Activated naive CD4-positive, alpha-beta T cell treated with anti-CD3 and anti-CD28 coated beads, Interleukin-2, amount 10 ng/mL, durations not matched to agents 7 days and 5 days (primary cell): Measurements from ENCODE around the gene NSMCE1.
"Not testable (repeated sequence)": the region's sequence is repeated elsewhere in the genome, so short reads cannot be mapped to it uniquely, and the experiment has no call there.

Experiments used
- CTCF ChIA-PET: fragments of 350-600 bp; sonication (Branson Sonifier 250); formaldehyde crosslinking; loops from one replicate; lab custom pipeline; 2021; ENCODE audit warnings: antibody characterized with exemption; lab: Charles Lee
- DNase-seq: peaks from one replicate; pipeline ENCODE4 v3.0.0-alpha.2; 2020
- H3K27ac Mint-ChIP-seq: one replicate; pipeline ENCODE4 v1.8.0; 2021; ENCODE audit warnings: mild to moderate bottlenecking, moderate library complexity, mixed read lengths
- H3K27me3 Mint-ChIP-seq: one replicate; pipeline ENCODE4 v1.8.0; 2021; ENCODE audit warnings: mild to moderate bottlenecking, mixed read lengths
- H3K36me3 Mint-ChIP-seq: one replicate; pipeline ENCODE4 v1.8.0; 2021; ENCODE audit warnings: mixed read lengths
- H3K4me1 Mint-ChIP-seq: one replicate; pipeline ENCODE4 v1.8.0; 2021; ENCODE audit warnings: mixed read lengths
- H3K4me3 Mint-ChIP-seq: one replicate; pipeline ENCODE4 v1.8.0; 2021; ENCODE audit warnings: mild to moderate bottlenecking, moderate library complexity, mixed read lengths
- H3K9me3 Mint-ChIP-seq: one replicate; pipeline ENCODE4 v1.8.0; 2021; ENCODE audit warnings: mixed read lengths

The NSMCE1 gene

DNA sequence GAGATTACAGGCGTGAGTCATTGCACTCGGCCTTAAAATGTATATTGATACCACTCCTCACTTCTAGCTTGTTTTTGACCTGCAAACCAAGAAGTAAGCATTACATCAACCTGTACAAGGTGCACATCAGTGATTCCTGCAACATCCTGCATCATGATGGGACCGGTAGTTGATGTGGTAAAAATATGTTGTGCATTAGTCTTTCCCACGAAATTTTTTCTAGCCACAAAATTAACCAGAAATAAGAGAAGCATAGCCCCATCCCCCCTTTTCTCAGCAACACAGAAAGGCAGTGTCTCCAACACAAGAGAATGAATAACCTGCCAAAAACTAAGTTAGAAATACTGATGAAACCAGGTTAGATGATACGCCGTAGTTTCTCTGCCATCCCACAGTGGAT lies 21.1 kb upstream of the NSMCE1 start:
- peaks cover 4% of the 10 kb centered on the region for H3K9me3 Mint-ChIP-seq
- peaks cover 16% of the 10 kb centered on the region for H3K36me3 Mint-ChIP-seq
- peaks cover 49% of the 10 kb centered on the region for H3K4me1 Mint-ChIP-seq
- peak overlapping the region; percentile 22 for H3K27ac Mint-ChIP-seq
- H3K4me3 Mint-ChIP-seq = no peak overlapping the region
- H3K27me3 Mint-ChIP-seq = peaks cover 19% of the 10 kb centered on the region
- DNase-seq = no peak
- CTCF ChIA-PET = no interaction called here

DNA sequence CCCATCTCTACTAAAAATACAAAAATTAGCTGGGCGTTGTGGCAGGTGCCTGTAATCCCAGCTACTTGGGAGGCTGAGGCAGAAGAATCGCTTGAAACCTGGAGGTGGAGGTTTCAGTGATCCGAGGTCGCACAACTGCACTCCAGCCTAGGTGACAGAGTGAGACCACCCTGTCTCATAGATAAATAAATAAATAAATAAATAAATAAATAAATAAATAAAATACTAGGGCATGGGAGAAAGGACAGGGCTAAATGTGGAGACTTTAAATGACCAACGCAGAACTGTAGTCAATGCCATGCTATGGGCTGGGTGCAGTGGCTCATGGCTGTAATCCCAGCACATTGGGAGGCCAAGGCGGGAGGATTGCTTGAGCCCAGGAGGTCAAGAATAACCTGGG lies 19.7 kb upstream of the NSMCE1 start:
- CTCF ChIA-PET = interaction anchor here (1.2 kb wide), 1 partner anchor 8 kb away, joined by 3 read pairs; no protein-coding TSS in a partner anchor
- peaks cover 18% of the 10 kb centered on the region for H3K36me3 Mint-ChIP-seq
- not testable (repeated sequence) for H3K4me3 Mint-ChIP-seq, H3K27ac Mint-ChIP-seq, H3K9me3 Mint-ChIP-seq, DNase-seq
- H3K27me3 Mint-ChIP-seq = peaks cover 26% of the 10 kb centered on the region
- H3K4me1 Mint-ChIP-seq = peaks cover 61% of the 10 kb centered on the region

DNA sequence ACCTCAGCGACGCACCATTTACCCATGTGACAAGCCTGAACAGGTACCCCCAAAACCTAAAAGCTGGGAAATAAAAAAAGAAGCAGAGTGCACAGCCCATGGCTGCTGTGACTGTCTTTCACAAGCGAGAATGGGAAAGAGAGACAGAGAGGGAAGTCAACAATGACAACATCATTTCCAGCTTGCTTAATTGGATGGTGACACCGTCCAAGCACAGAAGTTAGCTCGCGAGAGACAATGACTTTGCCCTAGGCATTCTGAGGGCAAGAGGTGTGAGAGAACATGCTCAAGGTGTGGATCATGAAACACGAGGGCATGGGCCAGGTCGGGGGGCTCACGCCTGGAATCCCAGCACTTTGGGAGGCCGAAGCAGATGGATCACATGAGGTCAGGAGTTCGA lies 19.3 kb upstream of the NSMCE1 start:
- DNase-seq = no peak
- Mint-ChIP-seq H3K27ac (no peak overlapping the region), H3K4me1 (peaks cover 65% of the 10 kb centered on the region), H3K4me3 (no peak overlapping the region), H3K36me3 (peaks cover 18% of the 10 kb centered on the region), H3K9me3 (peaks cover 4% of the 10 kb centered on the region), H3K27me3 (peaks cover 30% of the 10 kb centered on the region)
- CTCF ChIA-PET = interaction anchor here (1.2 kb wide), 1 partner anchor 9 kb away, joined by 3 read pairs; no protein-coding TSS in a partner anchor

DNA sequence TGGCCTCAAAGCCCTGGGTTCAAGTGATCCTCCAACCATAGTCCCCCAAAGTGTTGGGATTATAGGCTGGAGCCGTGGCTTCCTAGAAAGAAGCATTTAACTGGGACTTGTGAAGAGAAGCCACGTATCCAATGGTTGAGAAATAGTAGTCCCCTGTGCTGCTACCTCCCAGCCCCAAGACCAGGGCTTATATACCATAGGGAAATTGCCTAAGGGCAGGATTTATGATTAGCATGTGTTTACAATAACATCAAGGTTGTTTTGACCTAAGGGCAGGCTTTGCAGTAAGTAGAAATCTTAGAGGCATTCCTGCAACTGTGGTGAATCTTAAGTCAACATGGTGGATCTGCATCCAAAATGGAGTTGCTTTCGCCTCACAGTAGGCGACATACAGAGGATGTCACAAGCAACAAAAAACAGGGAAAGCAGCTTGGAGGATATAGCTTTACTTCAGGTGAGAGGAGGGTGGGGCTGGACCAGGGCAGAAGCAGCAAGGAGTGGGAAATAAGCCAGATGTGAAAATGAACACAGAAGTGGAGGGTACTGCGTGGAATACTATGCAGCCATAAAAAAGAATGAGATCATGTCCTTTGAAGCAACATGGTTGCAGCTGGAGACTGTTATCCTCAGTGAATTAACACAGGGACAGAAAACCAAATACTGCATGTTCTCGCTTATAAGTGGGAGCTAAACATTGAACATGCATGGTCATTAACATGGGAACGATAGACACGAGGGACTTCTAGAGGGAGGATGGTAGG lies 18.7 kb upstream of the NSMCE1 start:
- Mint-ChIP-seq H3K9me3 (peaks cover 4% of the 10 kb centered on the region), H3K4me3 (no peak overlapping the region), H3K27ac (no peak overlapping the region), H3K36me3 (peaks cover 21% of the 10 kb centered on the region), H3K27me3 (peaks cover 28% of the 10 kb centered on the region), H3K4me1 (peaks cover 71% of the 10 kb centered on the region)
- CTCF ChIA-PET = interaction anchor here (2.6 kb wide), 1 partner anchor 52 kb away, joined by 8 read pairs; no protein-coding TSS in a partner anchor
- DNase-seq = no peak

DNA sequence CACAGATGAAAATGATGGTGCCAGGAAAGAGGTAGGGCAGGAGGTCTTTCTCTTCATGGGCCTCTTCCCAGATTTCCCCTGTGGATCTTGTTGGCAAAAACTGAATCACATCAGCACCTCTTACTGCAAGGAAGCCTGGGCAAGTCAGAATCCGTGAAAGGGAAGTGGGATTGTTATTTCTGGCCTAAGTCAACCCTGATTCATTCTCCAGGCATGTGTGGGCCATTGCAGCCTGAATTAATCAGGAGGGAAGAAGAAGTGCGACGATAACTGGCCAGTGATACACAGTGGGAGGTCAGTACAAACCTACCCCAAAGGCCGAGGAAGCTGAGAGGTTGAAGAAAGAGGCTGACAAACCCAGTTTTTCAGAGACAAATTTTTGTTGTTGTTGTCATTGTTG lies 17.9 kb upstream of the NSMCE1 start:
- no peak for DNase-seq
- CTCF ChIA-PET = interaction anchor here (2.6 kb wide), 1 partner anchor 52 kb away, joined by 8 read pairs; no protein-coding TSS in a partner anchor
- Mint-ChIP-seq H3K4me3 (no peak overlapping the region), H3K4me1 (peaks cover 74% of the 10 kb centered on the region), H3K27me3 (peaks cover 23% of the 10 kb centered on the region), H3K27ac (no peak overlapping the region), H3K9me3 (peaks cover 4% of the 10 kb centered on the region), H3K36me3 (peaks cover 21% of the 10 kb centered on the region)

DNA sequence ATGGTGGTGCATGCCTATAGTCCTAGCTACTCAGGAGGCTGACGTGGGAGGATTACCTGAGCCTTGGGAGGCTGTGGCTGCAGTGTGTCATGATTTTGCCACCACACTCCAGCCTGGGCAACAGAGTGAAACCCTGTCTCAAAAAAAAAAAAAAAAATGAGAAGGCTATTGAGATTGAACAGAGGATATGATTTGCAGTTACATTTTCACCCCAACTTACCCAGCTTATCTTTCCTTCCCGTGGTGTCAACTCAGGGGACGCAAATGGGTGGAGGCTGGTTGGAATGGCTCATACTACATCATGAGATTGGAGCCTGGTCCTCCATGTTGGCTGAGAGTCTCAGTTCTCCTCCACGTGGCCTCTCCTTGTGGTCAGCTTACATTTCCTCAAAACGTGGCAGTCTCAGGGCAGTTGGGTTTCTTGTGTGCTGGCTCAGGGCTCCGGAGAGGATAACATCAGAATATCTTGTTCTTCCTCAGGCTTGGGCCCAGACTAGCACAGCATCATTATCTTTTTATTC lies 17.2 kb upstream of the NSMCE1 start:
- H3K27ac Mint-ChIP-seq = no peak overlapping the region
- H3K9me3 Mint-ChIP-seq = peaks cover 4% of the 10 kb centered on the region

DNA sequence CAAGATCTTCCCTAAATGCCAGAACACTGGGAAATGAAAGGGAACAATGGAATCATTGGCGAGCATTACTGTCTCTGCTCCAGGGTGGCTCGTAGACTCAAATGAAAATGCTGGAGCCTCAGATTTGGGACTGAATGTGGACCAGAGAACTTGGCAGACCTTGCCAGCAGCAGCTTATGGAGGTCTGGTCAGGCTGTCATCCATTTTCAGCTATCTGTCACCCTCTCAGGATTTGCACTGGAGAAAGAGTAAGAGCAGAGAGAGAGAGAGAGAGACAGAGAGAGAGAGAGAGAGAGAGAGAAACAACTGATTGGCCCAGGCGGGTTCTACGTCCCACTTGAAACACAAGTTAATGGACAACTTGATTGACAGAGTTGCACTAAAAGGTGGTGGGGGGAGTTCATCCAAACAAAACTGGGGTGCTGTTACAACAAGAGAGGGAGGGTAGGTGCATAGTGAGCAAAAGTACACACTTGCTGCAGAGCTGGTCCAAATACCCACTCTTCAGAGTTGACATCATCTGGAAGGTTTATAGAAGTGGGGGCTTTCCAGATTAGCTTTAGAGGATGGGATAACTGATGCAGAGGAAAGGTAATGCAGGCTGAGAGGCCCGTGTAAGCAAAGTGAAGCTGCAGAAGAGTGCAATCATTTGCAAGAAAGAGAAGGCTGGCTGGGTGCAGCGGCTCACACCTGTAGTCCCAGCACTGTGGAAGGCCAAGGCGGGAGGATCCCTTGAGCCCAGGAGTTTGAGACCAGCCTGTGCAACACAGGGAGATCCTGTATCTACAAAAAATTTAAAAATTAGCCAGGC lies 16.5 kb upstream of the NSMCE1 start:
- DNase-seq = no peak
- Mint-ChIP-seq H3K9me3 (peaks cover 4% of the 10 kb centered on the region), H3K27me3 (peaks cover 18% of the 10 kb centered on the region), H3K4me3 (no peak overlapping the region), H3K27ac (no peak overlapping the region), H3K4me1 (peaks cover 74% of the 10 kb centered on the region), H3K36me3 (peaks cover 22% of the 10 kb centered on the region)
- CTCF ChIA-PET = interaction anchor here (1.2 to 2.6 kb wide), 3 partner anchors 11 to 52 kb away, joined by 3 to 8 read pairs (median 3); no protein-coding TSS in a partner anchor

More for the DNA sequence above, 17.2 kb upstream of the NSMCE1 start:
- no peak overlapping the region for H3K4me3 Mint-ChIP-seq
- DNase-seq = no peak
- CTCF ChIA-PET = interaction anchor here (1.2 to 2.6 kb wide), 2 partner anchors 51 to 52 kb away, joined by 3 to 8 read pairs; no protein-coding TSS in a partner anchor
- H3K4me1 Mint-ChIP-seq = peaks cover 78% of the 10 kb centered on the region
- H3K36me3 Mint-ChIP-seq = peaks cover 22% of the 10 kb centered on the region
- H3K27me3 Mint-ChIP-seq = peaks cover 18% of the 10 kb centered on the region

DNA sequence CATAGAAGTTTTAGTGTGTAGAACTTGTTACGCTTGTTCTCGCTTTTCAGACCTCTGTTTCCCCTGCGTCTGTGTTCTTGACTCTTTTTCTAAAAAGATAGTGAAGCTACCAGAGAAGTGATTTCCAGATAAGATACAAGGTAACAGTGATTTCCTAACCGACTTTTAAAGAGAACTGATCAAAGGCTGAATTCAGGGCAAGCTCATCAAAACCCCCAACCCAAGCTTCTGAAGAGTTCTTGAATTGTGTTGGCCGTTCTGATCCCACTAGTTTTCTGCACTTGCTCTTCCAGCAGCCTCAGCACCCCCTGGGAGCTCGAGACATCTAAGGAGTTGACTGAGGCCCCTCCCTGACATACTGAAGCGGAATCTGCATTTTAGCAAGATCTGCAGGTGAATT lies 12.7 kb upstream of the NSMCE1 start:
- Mint-ChIP-seq H3K27ac (peak overlapping the region; percentile 86), H3K4me1 (peaks cover 55% of the 10 kb centered on the region)

DNA sequence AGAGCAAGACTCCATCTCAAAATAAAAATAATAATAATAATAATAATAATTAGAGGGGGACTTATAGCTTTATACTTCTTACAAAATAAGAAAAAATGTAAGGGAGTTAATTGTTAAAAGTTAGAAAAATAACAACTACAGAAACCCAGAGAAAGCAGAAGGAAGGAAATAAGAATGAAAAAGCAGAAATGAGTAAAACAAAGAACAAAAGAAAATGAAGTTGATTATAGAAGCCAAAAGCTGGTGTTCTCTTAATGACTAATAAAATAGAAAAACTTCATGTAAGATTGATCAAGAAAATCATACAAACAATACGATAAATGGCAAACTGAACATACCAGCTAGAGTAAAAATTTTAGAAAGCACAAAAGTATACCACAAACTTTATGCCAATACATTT lies 6.8 kb upstream of the NSMCE1 start:
- Mint-ChIP-seq H3K36me3 (peaks cover 21% of the 10 kb centered on the region), H3K9me3 (no peaks in the 10 kb centered on the region), H3K4me1 (peaks cover 55% of the 10 kb centered on the region), H3K27ac (peak overlapping the region; percentile 58), H3K4me3 (no peak overlapping the region), H3K27me3 (peaks cover 5% of the 10 kb centered on the region)
- no peak for DNase-seq
- CTCF ChIA-PET = interaction anchor here (4.4 kb wide), 1 partner anchor 41 kb away, joined by 26 read pairs; no protein-coding TSS in a partner anchor

More for the DNA sequence above, 12.7 kb upstream of the NSMCE1 start:
- peaks cover 23% of the 10 kb centered on the region for H3K27me3 Mint-ChIP-seq
- DNase-seq = no peak
- peak overlapping the region; percentile 68 for H3K4me3 Mint-ChIP-seq
- CTCF ChIA-PET = interaction anchor here (0.6 to 0.9 kb wide), 2 partner anchors 46 to 87 kb away, joined by 3 to 4 read pairs; no protein-coding TSS in a partner anchor
- H3K9me3 Mint-ChIP-seq = no peaks in the 10 kb centered on the region
- peaks cover 18% of the 10 kb centered on the region for H3K36me3 Mint-ChIP-seq

DNA sequence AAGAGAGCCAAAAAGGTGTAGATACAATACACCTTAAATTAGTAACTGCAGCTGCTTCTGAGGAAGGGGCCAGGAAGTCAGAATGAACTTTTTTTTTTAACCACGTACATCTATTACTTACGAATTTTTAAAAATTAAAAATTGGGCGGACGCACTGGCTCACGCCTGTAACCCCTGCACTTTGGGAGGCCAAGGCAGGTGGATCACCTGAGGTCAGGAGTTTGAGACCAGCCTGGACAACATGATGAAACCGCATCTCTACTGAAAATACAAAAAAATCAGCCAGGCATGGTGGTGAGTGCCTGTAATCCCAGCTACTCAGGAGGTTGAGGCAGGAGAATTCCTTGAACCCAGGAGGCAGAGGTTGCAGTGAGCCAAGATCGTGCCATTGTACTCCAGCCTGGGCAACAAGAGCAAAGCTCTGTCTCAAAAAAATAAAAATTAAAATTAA lies 5.9 kb upstream of the NSMCE1 start:
- Mint-ChIP-seq H3K4me3 (peak overlapping the region; percentile 41), H3K4me1 (peaks cover 64% of the 10 kb centered on the region)
- not testable (repeated sequence) for H3K27me3 Mint-ChIP-seq

DNA sequence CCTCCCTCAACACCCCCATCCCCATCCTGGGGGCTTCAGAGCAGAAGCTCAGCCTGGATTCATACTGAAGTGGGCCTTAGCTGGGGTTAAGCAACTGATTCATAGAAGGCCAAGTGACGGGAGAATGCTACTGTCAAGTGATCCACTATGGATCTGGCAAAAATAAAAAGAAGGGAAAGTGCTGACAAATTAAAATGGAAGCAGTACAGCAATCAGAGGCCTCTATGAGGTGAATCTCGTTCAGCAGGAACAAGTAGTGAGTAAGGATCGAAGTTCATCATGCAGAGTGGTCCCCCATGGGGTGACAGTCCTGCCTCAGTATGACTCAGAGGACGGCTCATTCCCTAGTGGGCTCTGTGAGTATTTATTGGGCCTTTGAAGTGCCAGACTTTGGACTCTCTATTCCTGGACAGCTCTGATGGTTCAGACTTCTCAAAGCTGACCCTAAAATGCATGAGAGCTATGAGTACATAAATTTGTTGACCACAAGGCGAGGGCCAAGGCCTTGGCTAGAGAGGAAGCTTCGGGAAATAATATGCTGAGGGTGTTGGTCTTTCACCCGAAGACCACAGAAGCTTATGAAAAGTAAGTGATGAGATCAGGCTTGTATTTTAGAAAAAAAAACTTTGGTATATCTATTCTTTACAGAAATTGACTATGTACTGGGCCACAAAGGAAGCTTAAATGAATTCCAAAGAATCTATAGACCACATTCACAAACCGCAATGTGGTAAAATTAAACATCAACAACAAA lies 5.3 kb upstream of the NSMCE1 start:
- H3K27ac Mint-ChIP-seq = peak overlapping the region; percentile 94
- peaks cover 70% of the 10 kb centered on the region for H3K4me1 Mint-ChIP-seq

More for the DNA sequence above, 5.9 kb upstream of the NSMCE1 start:
- peak overlapping the region; percentile 94 for H3K27ac Mint-ChIP-seq
- DNase-seq, H3K9me3 Mint-ChIP-seq: not testable (repeated sequence)
- H3K36me3 Mint-ChIP-seq = peaks cover 27% of the 10 kb centered on the region
- CTCF ChIA-PET = interaction anchor here (0.7 to 4.4 kb wide), 7 partner anchors 10 to 95 kb away, joined by 3 to 26 read pairs (median 3); no protein-coding TSS in a partner anchor

DNA sequence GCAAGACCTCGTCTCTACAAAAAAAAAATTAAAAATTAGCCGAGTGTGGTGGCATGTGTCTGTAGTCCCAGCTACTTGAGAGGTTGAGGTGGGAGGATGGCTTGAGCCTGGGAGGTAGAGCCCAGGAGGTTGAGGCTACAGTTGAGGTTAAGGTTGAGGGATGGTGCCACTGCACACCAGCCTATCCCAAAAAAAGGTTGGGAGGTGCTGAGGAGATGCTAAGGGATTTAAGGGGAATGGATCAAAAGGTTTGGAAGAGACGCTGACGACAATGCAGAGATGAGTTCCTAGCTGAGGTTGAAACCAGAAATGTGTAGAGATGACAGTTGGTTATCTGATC lies 4.7 kb upstream of the NSMCE1 start:
- Mint-ChIP-seq H3K27me3 (peaks cover 4% of the 10 kb centered on the region), H3K9me3 (no peaks in the 10 kb centered on the region), H3K4me3 (peak overlapping the region; percentile 50), H3K27ac (peak overlapping the region; percentile 94), H3K36me3 (peaks cover 28% of the 10 kb centered on the region), H3K4me1 (peaks cover 74% of the 10 kb centered on the region)
- CTCF ChIA-PET = interaction anchor here (0.7 to 4.4 kb wide), 6 partner anchors 19 to 134 kb away, joined by 3 to 26 read pairs (median 4); no protein-coding TSS in a partner anchor
- DNase-seq = no peak

More for the DNA sequence above, 5.3 kb upstream of the NSMCE1 start:
- Mint-ChIP-seq H3K4me3 (peak overlapping the region; percentile 50), H3K9me3 (no peaks in the 10 kb centered on the region), H3K27me3 (peaks cover 5% of the 10 kb centered on the region), H3K36me3 (peaks cover 27% of the 10 kb centered on the region)
- CTCF ChIA-PET = interaction anchor here (0.7 to 4.4 kb wide), 9 partner anchors 11 to 133 kb away, joined by 3 to 26 read pairs (median 3); no protein-coding TSS in a partner anchor
- DNase-seq = peak; percentile 39

DNA sequence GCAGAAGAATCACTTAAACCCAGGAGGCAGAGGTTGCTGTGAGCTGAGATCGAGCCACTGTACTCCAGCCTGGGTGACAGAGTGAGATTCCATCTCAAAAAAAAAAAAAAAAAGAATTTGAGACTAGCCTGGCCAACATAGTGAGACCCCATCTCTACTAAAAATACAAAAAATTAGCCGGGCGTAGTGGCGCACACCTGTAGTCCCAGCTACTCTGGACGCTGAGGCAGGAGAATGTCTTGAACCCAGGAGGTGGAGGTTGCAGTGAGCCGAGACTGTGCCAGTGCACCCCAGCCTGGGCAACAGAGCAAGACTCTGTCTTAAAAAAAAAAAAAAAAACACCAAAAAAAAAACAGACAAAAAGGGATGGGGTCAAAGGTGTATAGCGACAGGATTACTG lies 4.1 kb upstream of the NSMCE1 start:
- H3K9me3 Mint-ChIP-seq, DNase-seq, H3K4me3 Mint-ChIP-seq, H3K27me3 Mint-ChIP-seq: not testable (repeated sequence)
- Mint-ChIP-seq H3K27ac (peak overlapping the region; percentile 94), H3K36me3 (peaks cover 30% of the 10 kb centered on the region), H3K4me1 (peaks cover 79% of the 10 kb centered on the region)
- CTCF ChIA-PET = interaction anchor here (0.9 to 4.4 kb wide), 3 partner anchors 37 to 95 kb away, joined by 4 to 26 read pairs (median 8); no protein-coding TSS in a partner anchor
